ENCODE data around the gene PTRH2. TPM values are rescaled to one million over a fixed set of nuclear protein-coding genes. Genes with fewer than 3 reads are reported as not detected.
"Not testable (repeated sequence)": the region's sequence is repeated elsewhere in the genome, so short reads cannot be mapped to it uniquely, and the experiment has no call there.

The PTRH2 gene
- total RNA-seq, result 10.9 TPM
- long read RNA-seq, transcript PTRH2-201 (2 exons, 901 nt), result major isoform, 7 of 10 reads
- long read RNA-seq, partial matches to known transcripts, result 0 of 10 reads
- long read RNA-seq, other reads (novel, unspliced or antisense), result 1 of 10 reads

DNA sequence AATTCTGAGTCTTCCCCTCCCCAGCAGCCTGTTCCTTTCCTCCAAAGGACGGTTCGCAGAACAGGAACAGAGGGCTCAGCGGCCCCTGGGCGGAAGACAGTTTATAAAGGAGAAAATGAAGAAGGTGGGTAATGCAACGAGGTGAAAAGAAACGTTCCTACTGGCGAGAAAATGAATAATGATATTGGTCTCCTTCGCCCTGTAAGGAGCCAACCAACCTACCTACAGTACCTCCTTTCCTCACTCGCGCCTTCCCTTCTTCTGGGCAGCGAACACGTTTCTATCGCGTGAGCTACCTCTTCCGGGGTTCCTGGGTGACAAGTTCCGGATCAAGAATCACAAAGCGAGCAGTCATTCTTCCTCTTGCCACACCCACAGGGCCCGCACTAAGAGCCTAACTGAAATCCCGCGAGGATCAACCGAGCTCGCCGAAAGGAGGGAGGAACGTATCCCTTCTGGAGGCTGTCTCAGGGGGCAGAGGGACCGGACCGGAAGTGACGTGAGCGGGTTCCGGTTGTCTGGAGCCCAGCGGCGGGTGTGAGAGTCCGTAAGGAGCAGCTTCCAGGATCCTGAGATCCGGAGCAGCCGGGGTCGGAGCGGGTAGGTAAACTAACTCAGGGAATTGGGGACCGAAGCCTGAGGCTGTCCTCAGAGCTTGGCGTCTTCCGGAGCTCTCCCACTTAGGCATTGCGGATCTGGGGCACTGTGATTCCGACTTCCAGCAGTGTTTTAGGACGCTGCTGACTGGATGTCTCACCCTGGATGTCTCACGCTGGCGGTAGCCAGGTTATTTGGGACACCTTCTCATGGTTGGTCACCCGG is at the start of gene PTRH2, which contains the start of gene VMP1:
Gene PTRH2 (minus strand): TSS at position 282 of the 822 bp plus-strand sequence. CDS start 9,452 bp downstream, outside the sequence.
Gene VMP1 (plus strand): TSS at position 506 of the 822 bp plus-strand sequence. CDS start 23,793 bp downstream, outside the sequence.
- H3K4me1 ChIP-seq, result peaks cover 72% of the 10 kb centered on the region

DNA sequence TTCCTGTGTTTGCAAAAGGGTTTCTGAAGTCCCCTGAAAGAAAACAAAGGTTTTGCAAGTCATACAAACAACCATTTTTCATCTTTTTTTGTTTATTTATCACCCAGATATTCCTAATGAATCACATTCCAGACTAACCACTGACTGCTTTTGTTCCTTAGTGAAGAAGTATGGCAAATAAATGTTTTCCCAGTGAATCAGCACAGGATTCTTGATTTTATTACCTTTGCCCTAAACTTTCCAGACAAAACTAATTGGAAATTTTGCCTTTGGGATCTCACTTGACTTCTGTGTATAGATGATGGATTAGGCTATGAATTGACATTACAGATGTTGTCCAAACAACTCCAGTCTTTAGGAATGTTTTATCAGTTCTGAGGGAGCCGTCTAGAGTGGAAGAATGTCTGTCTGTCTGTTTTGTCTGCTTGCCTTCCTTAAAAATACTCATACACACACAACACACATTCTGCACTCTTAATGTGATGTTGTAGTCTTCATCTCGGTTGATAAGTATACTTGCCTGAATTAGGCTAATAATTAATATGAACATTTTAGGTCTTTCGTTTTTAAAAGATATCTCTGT is 49.1 kb upstream of the PTRH2 start:
- peaks cover 9% of the 10 kb centered on the region for H3K4me1 ChIP-seq
- TF ChIP-seq, protein P1, sequence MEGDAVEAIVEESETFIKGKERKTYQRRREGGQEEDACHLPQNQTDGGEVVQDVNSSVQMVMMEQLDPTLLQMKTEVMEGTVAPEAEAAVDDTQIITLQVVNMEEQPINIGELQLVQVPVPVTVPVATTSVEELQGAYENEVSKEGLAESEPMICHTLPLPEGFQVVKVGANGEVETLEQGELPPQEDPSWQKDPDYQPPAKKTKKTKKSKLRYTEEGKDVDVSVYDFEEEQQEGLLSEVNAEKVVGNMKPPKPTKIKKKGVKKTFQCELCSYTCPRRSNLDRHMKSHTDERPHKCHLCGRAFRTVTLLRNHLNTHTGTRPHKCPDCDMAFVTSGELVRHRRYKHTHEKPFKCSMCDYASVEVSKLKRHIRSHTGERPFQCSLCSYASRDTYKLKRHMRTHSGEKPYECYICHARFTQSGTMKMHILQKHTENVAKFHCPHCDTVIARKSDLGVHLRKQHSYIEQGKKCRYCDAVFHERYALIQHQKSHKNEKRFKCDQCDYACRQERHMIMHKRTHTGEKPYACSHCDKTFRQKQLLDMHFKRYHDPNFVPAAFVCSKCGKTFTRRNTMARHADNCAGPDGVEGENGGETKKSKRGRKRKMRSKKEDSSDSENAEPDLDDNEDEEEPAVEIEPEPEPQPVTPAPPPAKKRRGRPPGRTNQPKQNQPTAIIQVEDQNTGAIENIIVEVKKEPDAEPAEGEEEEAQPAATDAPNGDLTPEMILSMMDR (IDR thresholded peaks at IDR 0.05; ENCODE audit: borderline replicate concordance), result no peak
- no peak overlapping the region for H3K27ac ChIP-seq (replicated peaks)
- H3K36me3 ChIP-seq, result peaks cover 29% of the 10 kb centered on the region
- intact Hi-C loops (cut with micrococcal nuclease), result loop anchor here (5.0 kb wide), 1 partner anchor 81 kb away; no protein-coding TSS in a partner anchor
- no peaks in the 10 kb centered on the region for H3K27me3 ChIP-seq (ENCODE audit: low read depth)
- peaks cover 7% of the 10 kb centered on the region for H3K9me3 ChIP-seq (replicated peaks)
- no peak overlapping the region for H3K4me3 ChIP-seq
- no peak for DNase-seq

More for the DNA sequence above, at the start of gene PTRH2, which contains the start of gene VMP1:
- intact Hi-C loops (cut with micrococcal nuclease), result no loop called here
- peak within 1 kb of the TSS; percentile 93 for H3K27ac ChIP-seq (replicated peaks)
- peak within 1 kb of the TSS; percentile 88 for H3K4me3 ChIP-seq
- no peaks in the 10 kb centered on the region for H3K36me3 ChIP-seq
- peak; percentile 98 for DNase-seq
- TF ChIP-seq, protein P1 (IDR thresholded peaks at IDR 0.05; ENCODE audit: borderline replicate concordance), result no peak
- H3K27me3 ChIP-seq (ENCODE audit: low read depth), result no peaks in the 10 kb centered on the region
- no peaks in the 10 kb centered on the region for H3K9me3 ChIP-seq (replicated peaks)

DNA sequence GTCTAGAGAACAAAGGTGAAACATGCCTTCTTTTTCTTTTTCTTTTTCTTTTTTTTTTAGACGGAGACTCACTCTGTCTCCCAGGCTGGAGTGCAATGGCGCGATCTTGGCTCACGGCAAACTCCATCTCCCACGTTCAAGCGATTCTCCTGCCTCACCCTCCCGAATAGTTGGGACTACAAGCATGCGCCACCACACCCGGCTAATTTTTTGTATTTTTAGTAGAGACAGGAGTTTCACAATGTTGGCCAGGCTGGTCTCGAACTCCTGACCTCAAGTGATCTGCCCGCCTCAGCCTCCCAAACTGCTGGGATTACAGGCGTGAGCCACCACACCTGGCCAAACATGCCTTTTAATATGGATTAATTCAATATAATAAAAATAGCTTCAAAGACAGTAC is 47.8 kb upstream of the PTRH2 start:
- not testable (repeated sequence) for H3K4me3 ChIP-seq; H3K9me3 ChIP-seq (replicated peaks); H3K27me3 ChIP-seq (ENCODE audit: low read depth); H3K4me1 ChIP-seq; DNase-seq; H3K27ac ChIP-seq (replicated peaks)
- H3K36me3 ChIP-seq, result peaks cover 21% of the 10 kb centered on the region
- intact Hi-C loops (cut with micrococcal nuclease), result loop anchor here (5.0 kb wide), 1 partner anchor 82 kb away; no protein-coding TSS in a partner anchor

DNA sequence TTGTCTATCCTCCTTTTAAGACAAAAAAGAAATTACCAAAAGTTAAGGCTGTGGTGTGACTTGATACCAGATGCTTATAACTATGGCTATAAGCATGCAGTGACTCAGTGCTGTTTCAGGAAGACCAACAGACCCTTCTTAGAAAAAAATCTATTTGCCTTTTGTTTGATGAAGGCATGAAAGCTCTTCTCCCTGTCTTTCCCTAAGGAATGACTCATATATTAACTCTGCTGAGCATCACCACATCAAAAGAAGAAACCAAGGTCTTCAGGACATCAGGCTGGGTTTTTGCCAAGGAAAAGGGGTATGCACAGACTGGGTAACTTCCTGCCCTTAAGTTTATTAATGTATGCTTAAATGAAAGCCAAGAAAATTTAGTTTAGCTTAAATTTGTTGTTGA is 47.3 kb upstream of the PTRH2 start:
- DNase-seq, result no peak
- Histone ChIP-seq H3K27ac (replicated peaks) (no peak overlapping the region), H3K4me3 (no peak overlapping the region), H3K27me3 (ENCODE audit: low read depth) (no peaks in the 10 kb centered on the region), H3K9me3 (replicated peaks) (peaks cover 6% of the 10 kb centered on the region), H3K4me1 (peaks cover 9% of the 10 kb centered on the region), H3K36me3 (peaks cover 20% of the 10 kb centered on the region)
- TF ChIP-seq, protein P1 (IDR thresholded peaks at IDR 0.05; ENCODE audit: borderline replicate concordance), result no peak
- intact Hi-C loops (cut with micrococcal nuclease), result no loop called here

DNA sequence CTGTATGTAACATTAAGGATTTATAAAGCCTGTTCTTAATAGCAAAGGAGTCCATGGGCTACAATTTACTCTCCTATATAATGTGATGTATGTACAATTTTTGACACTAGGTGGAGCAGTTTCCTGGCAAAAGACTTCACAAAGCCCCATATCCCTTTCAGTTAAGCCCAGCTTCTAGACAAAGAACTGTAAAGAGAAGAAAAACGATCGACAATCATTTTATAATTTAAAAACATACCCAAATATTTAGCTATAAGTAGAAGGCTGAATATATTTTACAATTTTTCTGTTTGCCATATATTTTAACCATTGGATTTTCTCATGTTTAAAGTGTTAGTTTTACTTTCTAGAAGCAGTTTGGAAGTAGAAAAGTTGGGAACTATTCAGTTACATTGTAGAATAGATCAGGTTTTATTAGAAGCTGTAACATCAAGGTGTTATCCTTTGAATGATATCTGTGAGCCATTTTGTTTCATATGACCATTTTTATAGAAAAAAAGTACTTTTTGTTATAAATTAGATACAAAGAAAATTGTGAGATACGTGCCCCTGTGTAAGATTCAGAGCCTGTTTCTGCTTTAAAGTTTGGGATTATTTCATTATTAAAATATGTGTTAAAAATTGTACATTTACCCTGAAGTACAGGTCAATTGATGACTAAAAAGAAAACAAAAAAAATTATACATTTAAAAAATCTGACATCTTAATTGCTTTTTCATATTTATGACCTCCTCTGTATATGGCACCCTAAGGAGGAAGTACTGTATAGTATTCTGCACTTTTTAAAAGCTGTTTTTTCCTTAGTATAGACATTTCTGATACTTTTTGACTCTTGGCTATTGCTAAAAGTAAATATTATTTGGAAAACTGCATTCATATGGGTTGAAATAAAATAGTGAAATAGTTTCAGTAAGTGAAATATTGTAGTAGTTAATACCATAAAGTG is 46.6 kb upstream of the PTRH2 start:
- H3K4me3 ChIP-seq, result peak overlapping the region; percentile 29
- H3K4me1 ChIP-seq, result peaks cover 9% of the 10 kb centered on the region
- TF ChIP-seq, protein P1 (IDR thresholded peaks at IDR 0.05; ENCODE audit: borderline replicate concordance), result peak; percentile 85

More for the DNA sequence above, 46.6 kb upstream of the PTRH2 start:
- DNase-seq, result no peak
- no peaks in the 10 kb centered on the region for H3K9me3 ChIP-seq (replicated peaks)
- peaks cover 13% of the 10 kb centered on the region for H3K36me3 ChIP-seq
- intact Hi-C loops (cut with micrococcal nuclease), result no loop called here
- H3K27ac ChIP-seq (replicated peaks), result peak overlapping the region; percentile 38
- H3K27me3 ChIP-seq (ENCODE audit: low read depth), result no peaks in the 10 kb centered on the region

All from left ventricle myocardium inferior (tissue), 1 donor.